H9 (cell line): ENCODE results near the gene APP. TPM values are rescaled to one million over a fixed set of nuclear protein-coding genes. Genes with fewer than 3 reads are reported as not detected.
A peak's percentile ranks its signal among the peaks of the same experiment; 100 is the strongest.

Experiments
- DNase-seq: peaks from one replicate; pipeline ENCODE4 v3.0.0-alpha.2; 2017
- H2AFZ ChIP-seq: one replicate; pipeline ENCODE4 v1.6.1; 2013; ENCODE audit warnings: mild to moderate bottlenecking, low read length, control low read depth, moderate library complexity
- H2AK5ac ChIP-seq: 2 replicates; pipeline ENCODE4 v1.6.1; 2013; ENCODE audit warnings: low read length, control low read depth, mixed read lengths; ENCODE audit not compliant: insufficient read length
- H2BK120ac ChIP-seq: one replicate; pipeline ENCODE4 v1.6.1; 2013; ENCODE audit warnings: low read depth, mild to moderate bottlenecking, low read length, control low read depth, inconsistent platforms; ENCODE audit not compliant: poor library complexity, severe bottlenecking
- H2BK12ac ChIP-seq: 2 replicates; pipeline ENCODE4 v1.6.1; 2013; ENCODE audit warnings: low read length, control low read depth, mixed read lengths, low read depth; ENCODE audit not compliant: insufficient read length
- H2BK15ac ChIP-seq: 2 replicates; pipeline ENCODE4 v1.6.1; 2013; ENCODE audit warnings: low read depth, low read length, control low read depth
- H2BK20ac ChIP-seq: one replicate; pipeline ENCODE4 v1.6.1; 2013; ENCODE audit warnings: low read depth, mild to moderate bottlenecking, low read length, control low read depth, inconsistent platforms; ENCODE audit not compliant: poor library complexity, severe bottlenecking
- H2BK5ac ChIP-seq: 2 replicates; pipeline ENCODE4 v1.6.1; 2013; ENCODE audit warnings: low read length, control low read depth, mixed read lengths; ENCODE audit not compliant: insufficient read length
- H3K14ac ChIP-seq: 2 replicates; pipeline ENCODE4 v1.6.1; 2013; ENCODE audit warnings: low read length, control low read depth; ENCODE audit not compliant: insufficient read depth
- H3K18ac ChIP-seq: 2 replicates; pipeline ENCODE4 v1.6.1; 2013; ENCODE audit warnings: low read depth, mild to moderate bottlenecking, mixed read lengths, low read length, control low read depth; ENCODE audit not compliant: insufficient read length
- H3K23ac ChIP-seq: 2 replicates; pipeline ENCODE4 v1.6.1; 2013; ENCODE audit warnings: low read length, control low read depth, mixed read lengths, low read depth; ENCODE audit not compliant: insufficient read length
- H3K23me2 ChIP-seq: 2 replicates; pipeline ENCODE4 v1.6.1; 2013; ENCODE audit warnings: low read depth, mild to moderate bottlenecking, mixed read lengths, low read length, control low read depth; ENCODE audit not compliant: insufficient read length, poor library complexity, severe bottlenecking
- H3K27ac ChIP-seq: 2 replicates; pipeline ENCODE4 v1.5.1; 2013; ENCODE audit warnings: low read length, control low read depth, mixed read lengths, low read depth; ENCODE audit not compliant: insufficient read length
- H3K27me3 ChIP-seq: 2 replicates; pipeline ENCODE4 v1.6.1; 2013; ENCODE audit warnings: low read length, control low read depth, inconsistent platforms; ENCODE audit not compliant: insufficient read depth
- H3K4ac ChIP-seq: 2 replicates; pipeline ENCODE4 v1.6.1; 2013; ENCODE audit warnings: low read depth, mild to moderate bottlenecking, control low read depth, inconsistent platforms, low read length, moderate library complexity
- H3K4me1 ChIP-seq: 2 replicates; pipeline ENCODE4 v1.6.1; 2013; ENCODE audit warnings: low read length, control low read depth, inconsistent platforms; ENCODE audit not compliant: insufficient read depth
- H3K4me2 ChIP-seq: 2 replicates; pipeline ENCODE4 v1.6.1; 2013; ENCODE audit warnings: low read length, control low read depth, mixed read lengths; ENCODE audit not compliant: insufficient read length, insufficient read depth
- H3K56ac ChIP-seq: 2 replicates; pipeline ENCODE4 v1.6.1; 2013; ENCODE audit warnings: low read depth, mild to moderate bottlenecking, mixed read lengths, low read length, control low read depth; ENCODE audit not compliant: insufficient read length
- H3K79me1 ChIP-seq: 2 replicates; pipeline ENCODE4 v1.6.1; 2013; ENCODE audit warnings: low read depth, mild to moderate bottlenecking, moderate library complexity, low read length, control low read depth, inconsistent platforms; ENCODE audit not compliant: insufficient read depth, poor library complexity, severe bottlenecking
- H3K79me2 ChIP-seq: 2 replicates; pipeline ENCODE4 v1.6.1; 2013; ENCODE audit warnings: low read length, control low read depth, inconsistent platforms; ENCODE audit not compliant: insufficient read depth
- H3K9ac ChIP-seq: 2 replicates; pipeline ENCODE4 v1.6.1; 2013; ENCODE audit warnings: low read length, control low read depth, mixed read lengths; ENCODE audit not compliant: insufficient read length; ENCODE audit errors: extremely low read depth
- H3K9me3 ChIP-seq: one replicate; pipeline ENCODE4 v1.6.1; 2013; ENCODE audit warnings: low read depth, low read length, inconsistent platforms; ENCODE audit not compliant: control insufficient read depth
- H3T11ph ChIP-seq: one replicate; pipeline ENCODE4 v1.6.1; 2013; ENCODE audit warnings: mild to moderate bottlenecking, low read length, control low read depth, inconsistent platforms
- H4K20me1 ChIP-seq: one replicate; pipeline ENCODE4 v1.6.1; 2013; ENCODE audit not compliant: control insufficient read depth, insufficient read length, insufficient read depth
- H4K5ac ChIP-seq: 2 replicates; pipeline ENCODE4 v1.6.1; 2013; ENCODE audit warnings: low read depth, mild to moderate bottlenecking, mixed read lengths, low read length, control low read depth; ENCODE audit not compliant: insufficient read length
- H4K8ac ChIP-seq: replicated peaks from 2 replicates; pipeline ENCODE4 v1.6.1; 2013; ENCODE audit warnings: low read length, control low read depth, mixed read lengths, low read depth; ENCODE audit not compliant: insufficient read length
- H4K91ac ChIP-seq: 2 replicates; pipeline ENCODE4 v1.6.1; 2013; ENCODE audit warnings: low read depth, mild to moderate bottlenecking, moderate library complexity, mixed read lengths, low read length, control low read depth; ENCODE audit not compliant: insufficient read length
- H3K27ac Mint-ChIP-seq, 3 experiments: 2 replicates in 2 of 3; 3 replicates in 1 of 3; pipeline ENCODE4 v1.8.0; 2020 to 2021; ENCODE audit warnings: mixed read lengths in 3 of 3, mild to moderate bottlenecking in 1 of 3, moderate library complexity in 1 of 3
- H3K27me3 Mint-ChIP-seq: 2 replicates; pipeline ENCODE4 v1.8.0; 2021; ENCODE audit warnings: low read depth, mild to moderate bottlenecking, moderate library complexity, mixed read lengths
- H3K36me3 Mint-ChIP-seq, 3 experiments: 2 replicates in 2 of 3; 3 replicates in 1 of 3; pipeline ENCODE4 v1.8.0; 2020 to 2021; ENCODE audit warnings: low read depth in 3 of 3, mixed read lengths in 3 of 3; ENCODE audit not compliant: insufficient read depth in 1 of 3
- H3K4me1 Mint-ChIP-seq, 2 experiments: 2 replicates each; pipeline ENCODE4 v1.8.0; 2020; ENCODE audit warnings: mixed read lengths in 2 of 2
- H3K4me3 Mint-ChIP-seq, 2 experiments: 2 replicates in 1 of 2; 3 replicates in 1 of 2; pipeline ENCODE4 v1.8.0; 2020 to 2021; ENCODE audit warnings: mild to moderate bottlenecking in 2 of 2, mixed read lengths in 2 of 2, moderate library complexity in 1 of 2
- H3K9me3 Mint-ChIP-seq, 2 experiments: 2 replicates in 1 of 2; 3 replicates in 1 of 2; pipeline ENCODE4 v1.8.0; 2020; ENCODE audit warnings: mild to moderate bottlenecking in 2 of 2, mixed read lengths in 2 of 2, moderate library complexity in 1 of 2
- WGBS: extraction: QIAGEN DNeasy Blood & Tissue Kit; methylation state at CpG from one replicate; pipeline ENCODE4 v1.1.7; 2013; ENCODE audit warnings: missing lambda C conversion rate, low lambda C conversion rate, mixed read lengths; ENCODE audit not compliant: insufficient read length; ENCODE audit errors: extremely low coverage; 5-methylcytosine and 5-hydroxymethylcytosine counted together
- total RNA-seq: library from RNA; stranded (reverse); gene quantifications from 2 replicates; pipeline ENCODE4 v1.2.1, GENCODE V29; 2021
- TF ChIP-seq, protein P1 (sequence below): fragments of 200-600 bp; sonication (generic); conservative IDR thresholded peaks from 3 replicates; pipeline ENCODE4 v1.8.0; 2021; ENCODE audit warnings: antibody characterized with exemption, mild to moderate bottlenecking

Gene APP
- total RNA-seq, 1 experiment from 2014 or later = 380 TPM

GRCh38 chr21:26099610-26100219 is 70.9 kb downstream of the APP start:
- Histone ChIP-seq H2BK12ac (no peak overlapping the region), H3K23me2 (no peaks in the 10 kb centered on the region), H2BK20ac (peak overlapping the region; percentile 64), H2BK5ac (no peak overlapping the region), H3K79me1 (peaks cover 5% of the 10 kb centered on the region), H3K23ac (no peak overlapping the region), H2AK5ac (no peak overlapping the region), H4K20me1 (no peaks in the 10 kb centered on the region), H3K14ac (no peak overlapping the region), H3K56ac (no peak overlapping the region), H2BK120ac (no peak overlapping the region), H3K27me3 (no peaks in the 10 kb centered on the region), H3K4me1 (peaks cover 5% of the 10 kb centered on the region), H4K5ac (no peak overlapping the region), H3K27ac (no peak overlapping the region), H2AFZ (no peak overlapping the region), H3K9me3 (no peaks in the 10 kb centered on the region), H2BK15ac (no peak overlapping the region), H4K91ac (no peak overlapping the region), H3K9ac (no peak overlapping the region), H3K4me2 (no peak overlapping the region), H3K4ac (no peak overlapping the region), H3T11ph (no peak overlapping the region), H4K8ac (no peak overlapping the region), H3K79me2 (peaks cover 34% of the 10 kb centered on the region), H3K18ac (no peak overlapping the region)
- Mint-ChIP-seq H3K9me3 (no peaks in the 10 kb centered on the region; a peak in 1 of 5 replicates), H3K4me3 (no peak overlapping the region), H3K4me1 (peaks cover 29 to 38% of the 10 kb centered on the region in 2 experiments), H3K36me3 (peaks cover 7 to 19% (median 13%) of the 10 kb centered on the region in 3 experiments), H3K27ac (no peak overlapping the region), H3K27me3 (no peaks in the 10 kb centered on the region)
- TF ChIP-seq, protein P1, sequence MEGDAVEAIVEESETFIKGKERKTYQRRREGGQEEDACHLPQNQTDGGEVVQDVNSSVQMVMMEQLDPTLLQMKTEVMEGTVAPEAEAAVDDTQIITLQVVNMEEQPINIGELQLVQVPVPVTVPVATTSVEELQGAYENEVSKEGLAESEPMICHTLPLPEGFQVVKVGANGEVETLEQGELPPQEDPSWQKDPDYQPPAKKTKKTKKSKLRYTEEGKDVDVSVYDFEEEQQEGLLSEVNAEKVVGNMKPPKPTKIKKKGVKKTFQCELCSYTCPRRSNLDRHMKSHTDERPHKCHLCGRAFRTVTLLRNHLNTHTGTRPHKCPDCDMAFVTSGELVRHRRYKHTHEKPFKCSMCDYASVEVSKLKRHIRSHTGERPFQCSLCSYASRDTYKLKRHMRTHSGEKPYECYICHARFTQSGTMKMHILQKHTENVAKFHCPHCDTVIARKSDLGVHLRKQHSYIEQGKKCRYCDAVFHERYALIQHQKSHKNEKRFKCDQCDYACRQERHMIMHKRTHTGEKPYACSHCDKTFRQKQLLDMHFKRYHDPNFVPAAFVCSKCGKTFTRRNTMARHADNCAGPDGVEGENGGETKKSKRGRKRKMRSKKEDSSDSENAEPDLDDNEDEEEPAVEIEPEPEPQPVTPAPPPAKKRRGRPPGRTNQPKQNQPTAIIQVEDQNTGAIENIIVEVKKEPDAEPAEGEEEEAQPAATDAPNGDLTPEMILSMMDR = no peak
- no peak for DNase-seq
- no CpG with 5 or more reads among the region's 7 CpGs for WGBS
